BE2C (cell line): Measurements from ENCODE around the gene HOXD8.

ENCODE experiments used
- DNase-seq: peaks from one replicate; pipeline ENCODE4 v3.0.0-alpha.2; 2020
- H3K27me3 ChIP-seq: fragments of 250-450 bp; sonication (Bioruptor Pico); 2 replicates; pipeline ENCODE4 v1.5.1; 2020; ENCODE audit warnings: mild to moderate bottlenecking
- H3K36me3 ChIP-seq: fragments of 250-450 bp; sonication (Bioruptor Pico); 2 replicates; pipeline ENCODE4 v1.5.1; 2020; ENCODE audit warnings: mild to moderate bottlenecking
- H3K4me1 ChIP-seq: fragments of 250-450 bp; sonication (Bioruptor Pico); 2 replicates; pipeline ENCODE4 v1.5.1; 2020
- H3K4me3 ChIP-seq: 2 replicates; pipeline ENCODE4 v1.5.1; 2011; ENCODE audit warnings: low read depth, low read length
- H3K9me3 ChIP-seq: fragments of 250-450 bp; sonication (Bioruptor Pico); 2 replicates; pipeline ENCODE4 v1.5.1; 2020
- TF ChIP-seq, protein P1 (sequence below): IDR thresholded peaks from 2 replicates; pipeline ENCODE4 v1.5.1; 2012; ENCODE audit warnings: mild to moderate bottlenecking, low read depth, low read length

HOXD8 gene

GRCh38 chr2:176105078-176105729 is 24.3 kb upstream of the HOXD8 start:
- H3K4me3 ChIP-seq = peak overlapping the region; percentile 32

GRCh38 chr2:176105730-176106580 is 23.6 kb upstream of the HOXD8 start:
- Histone ChIP-seq H3K27me3 (peaks cover 90% of the 10 kb centered on the region), H3K36me3 (no peaks in the 10 kb centered on the region), H3K4me1 (no peaks in the 10 kb centered on the region), H3K9me3 (no peaks in the 10 kb centered on the region), H3K4me3 (no peak overlapping the region)
- no peak for DNase-seq
- TF ChIP-seq, protein P1, sequence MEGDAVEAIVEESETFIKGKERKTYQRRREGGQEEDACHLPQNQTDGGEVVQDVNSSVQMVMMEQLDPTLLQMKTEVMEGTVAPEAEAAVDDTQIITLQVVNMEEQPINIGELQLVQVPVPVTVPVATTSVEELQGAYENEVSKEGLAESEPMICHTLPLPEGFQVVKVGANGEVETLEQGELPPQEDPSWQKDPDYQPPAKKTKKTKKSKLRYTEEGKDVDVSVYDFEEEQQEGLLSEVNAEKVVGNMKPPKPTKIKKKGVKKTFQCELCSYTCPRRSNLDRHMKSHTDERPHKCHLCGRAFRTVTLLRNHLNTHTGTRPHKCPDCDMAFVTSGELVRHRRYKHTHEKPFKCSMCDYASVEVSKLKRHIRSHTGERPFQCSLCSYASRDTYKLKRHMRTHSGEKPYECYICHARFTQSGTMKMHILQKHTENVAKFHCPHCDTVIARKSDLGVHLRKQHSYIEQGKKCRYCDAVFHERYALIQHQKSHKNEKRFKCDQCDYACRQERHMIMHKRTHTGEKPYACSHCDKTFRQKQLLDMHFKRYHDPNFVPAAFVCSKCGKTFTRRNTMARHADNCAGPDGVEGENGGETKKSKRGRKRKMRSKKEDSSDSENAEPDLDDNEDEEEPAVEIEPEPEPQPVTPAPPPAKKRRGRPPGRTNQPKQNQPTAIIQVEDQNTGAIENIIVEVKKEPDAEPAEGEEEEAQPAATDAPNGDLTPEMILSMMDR = no peak

More at GRCh38 chr2:176105078-176105729, 24.3 kb upstream of the HOXD8 start:
- H3K36me3 ChIP-seq = no peaks in the 10 kb centered on the region
- no peaks in the 10 kb centered on the region for H3K9me3 ChIP-seq
- H3K4me1 ChIP-seq = no peaks in the 10 kb centered on the region
- peaks cover 90% of the 10 kb centered on the region for H3K27me3 ChIP-seq
- DNase-seq = no peak
- TF ChIP-seq, protein P1 = no peak

GRCh38 chr2:176106581-176107539 is 22.6 kb upstream of the HOXD8 start, which contains the start of gene HOXD11:
TSS of gene HOXD11 (plus strand) at chr2:176107280. CDS start at chr2:176107356, 76 bp downstream.
- no peaks in the 10 kb centered on the region for H3K36me3 ChIP-seq
- TF ChIP-seq, protein P1 = no peak
- no peaks in the 10 kb centered on the region for H3K4me1 ChIP-seq
- no peak for DNase-seq
- peak within 1 kb of the TSS; percentile 37 for H3K4me3 ChIP-seq
- no peaks in the 10 kb centered on the region for H3K9me3 ChIP-seq
- peaks cover 83% of the 10 kb centered on the region for H3K27me3 ChIP-seq

DNA sequence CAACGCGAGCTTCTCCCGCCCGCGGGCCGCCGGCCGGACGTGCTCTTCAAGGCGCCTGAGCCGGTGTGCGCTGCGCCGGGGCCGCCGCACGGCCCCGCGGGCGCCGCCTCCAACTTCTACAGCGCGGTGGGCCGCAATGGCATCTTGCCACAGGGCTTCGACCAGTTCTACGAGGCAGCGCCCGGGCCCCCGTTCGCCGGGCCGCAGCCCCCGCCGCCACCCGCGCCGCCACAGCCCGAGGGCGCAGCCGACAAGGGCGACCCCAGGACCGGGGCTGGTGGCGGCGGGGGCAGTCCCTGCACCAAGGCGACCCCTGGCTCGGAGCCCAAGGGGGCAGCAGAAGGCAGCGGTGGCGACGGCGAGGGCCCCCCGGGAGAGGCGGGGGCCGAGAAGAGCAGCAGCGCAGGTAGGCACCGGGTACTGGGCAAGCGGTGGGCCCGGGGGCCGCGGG is 21.7 kb upstream of the HOXD8 start:
- H3K4me3 ChIP-seq = no peak overlapping the region
- H3K27me3 ChIP-seq = peaks cover 82% of the 10 kb centered on the region
- no peaks in the 10 kb centered on the region for H3K9me3 ChIP-seq
- H3K36me3 ChIP-seq = no peaks in the 10 kb centered on the region
- TF ChIP-seq, protein P1 = no peak
- DNase-seq = no peak
- no peaks in the 10 kb centered on the region for H3K4me1 ChIP-seq

- no peak overlapping the region for H3K4me3 ChIP-seq
- H3K4me1 ChIP-seq = no peaks in the 10 kb centered on the region
- H3K27me3 ChIP-seq = peaks cover 68% of the 10 kb centered on the region
- TF ChIP-seq, protein P1 = no peak
- H3K9me3 ChIP-seq = no peaks in the 10 kb centered on the region
- DNase-seq = no peak
- H3K36me3 ChIP-seq = no peaks in the 10 kb centered on the region
Observed at GRCh38 chr2:176109192-176109901, 20.2 kb upstream of the HOXD8 start.
